H1 (cell line): Measurements from ENCODE around the gene C17orf50. TPM values are rescaled to one million over a fixed set of nuclear protein-coding genes. Genes with fewer than 3 reads are reported as not detected.

ENCODE experiments used
- CTCF ChIA-PET: fragments of 300-600 bp; sonication (Branson Sonifier 250); formaldehyde crosslinking; loops from one replicate; lab custom pipeline; 2021; ENCODE audit not compliant: partially characterized antibody; lab: Charles Lee
- POLR2A ChIA-PET: fragments of 300-600 bp; sonication (Branson Sonifier 250); formaldehyde crosslinking; loops from one replicate; lab custom pipeline; 2021; ENCODE audit warnings: inconsistent platforms; ENCODE audit not compliant: partially characterized antibody; lab: Charles Lee
- DNase-seq, 2 experiments: peaks; one replicate each; pipeline versions ENCODE4 v3.0.0 to v3.0.0-alpha.2; 2010 to 2022; ENCODE audit warnings: low spot score in 2 of 2, low read depth in 1 of 2, mixed read lengths in 1 of 2
- FAIRE-seq: peaks from 2 replicates; lab custom pipeline; 2011; peaks lifted over from hg19 to GRCh38; lab: Jason Lieb, UNC
- H2AFZ ChIP-seq: 2 replicates; pipeline ENCODE4 v1.8.1; 2012; ENCODE audit warnings: low read length, inconsistent platforms
- H2AK5ac ChIP-seq: 2 replicates; pipeline ENCODE4 v1.6.1; 2013; ENCODE audit warnings: low read depth, low read length
- H2BK120ac ChIP-seq: replicated peaks from 2 replicates; pipeline ENCODE3; 2013; ENCODE audit warnings: low read depth, low read length, inconsistent platforms
- H2BK12ac ChIP-seq: 2 replicates; pipeline ENCODE4 v1.6.1; 2013; ENCODE audit warnings: low read depth, low read length
- H2BK15ac ChIP-seq: 2 replicates; pipeline ENCODE4 v1.6.1; 2013; ENCODE audit warnings: low read length
- H2BK20ac ChIP-seq: 2 replicates; pipeline ENCODE4 v1.6.1; 2013; ENCODE audit warnings: low read length
- H2BK5ac ChIP-seq: 2 replicates; pipeline ENCODE4 v1.6.1; 2013; ENCODE audit warnings: low read depth, low read length
- H3K14ac ChIP-seq: 2 replicates; pipeline ENCODE4 v1.6.1; 2013; ENCODE audit warnings: inconsistent platforms; ENCODE audit not compliant: insufficient read length
- H3K18ac ChIP-seq: 2 replicates; pipeline ENCODE4 v1.6.1; 2013; ENCODE audit warnings: low read length; ENCODE audit errors: extremely low read depth
- H3K23ac ChIP-seq: 2 replicates; pipeline ENCODE4 v1.6.1; 2013; ENCODE audit warnings: inconsistent platforms; ENCODE audit not compliant: insufficient read length
- H3K23me2 ChIP-seq: 2 replicates; pipeline ENCODE4 v1.6.1; 2013; ENCODE audit warnings: low read depth, low read length
- H3K27ac ChIP-seq: 2 replicates; pipeline ENCODE4 v1.6.1; 2011; ENCODE audit warnings: low read depth, low read length, inconsistent platforms
- H3K27me3 ChIP-seq, 4 experiments: replicated peaks in 1 of 4; 1 replicate in 1 of 4; 2 replicates in 3 of 4; pipeline versions ENCODE4 v1.6.1 to v1.8.1; 2011 to 2013; ENCODE audit warnings: low read length in 3 of 4, mild to moderate bottlenecking in 3 of 4, inconsistent platforms in 2 of 4, mixed read lengths in 2 of 4, moderate library complexity in 1 of 4; ENCODE audit not compliant: control insufficient read depth in 3 of 4, insufficient read depth in 3 of 4; ENCODE audit errors: extremely low read depth in 1 of 4
- H3K36me3 ChIP-seq, 4 experiments: 2 replicates each; pipeline versions ENCODE4 v1.6.1 to v1.8.1; 2011 to 2013; ENCODE audit warnings: mild to moderate bottlenecking in 4 of 4, low read length in 3 of 4, moderate library complexity in 2 of 4, control low read depth in 1 of 4, inconsistent platforms in 1 of 4; ENCODE audit not compliant: insufficient read depth in 4 of 4, control insufficient read depth in 2 of 4
- H3K4ac ChIP-seq: replicated peaks from 2 replicates; pipeline ENCODE3; 2013; ENCODE audit warnings: low read length, low read depth, mixed read lengths, inconsistent platforms; ENCODE audit not compliant: insufficient read length
- H3K4me1 ChIP-seq, 4 experiments: replicated peaks in 1 of 4; 1 replicate in 1 of 4; 2 replicates in 3 of 4; pipeline versions ENCODE4 v1.6.1 to v1.8.1; 2011 to 2013; ENCODE audit warnings: low read length in 3 of 4, inconsistent platforms in 2 of 4, mixed read lengths in 1 of 4; ENCODE audit not compliant: insufficient read depth in 4 of 4, control insufficient read depth in 3 of 4
- H3K4me2 ChIP-seq, 2 experiments: 2 replicates each; pipeline versions ENCODE4 v1.6.1 to v1.8.1; 2011 to 2013; ENCODE audit warnings: low read depth in 2 of 2, low read length in 2 of 2, control low read depth in 1 of 2, inconsistent platforms in 1 of 2, mild to moderate bottlenecking in 1 of 2; ENCODE audit not compliant: insufficient read depth in 1 of 2
- H3K4me3 ChIP-seq, 4 experiments: fragments of 200-600, 300-600 bp in 1 of 4; sonication (generic), shearing (Covaris generic), sonication (Bioruptor Twin) in 1 of 4; 2 replicates each; pipeline versions ENCODE4 v1.5.1 to v1.8.1; 2011 to 2016; ENCODE audit warnings: low read length in 4 of 4, low read depth in 3 of 4, control low read depth in 2 of 4, inconsistent platforms in 2 of 4, mild to moderate bottlenecking in 2 of 4, mixed read lengths in 1 of 4, moderate library complexity in 1 of 4; ENCODE audit not compliant: insufficient read depth in 2 of 4; ENCODE audit errors: extremely low read depth in 1 of 4
- H3K56ac ChIP-seq: replicated peaks from 2 replicates; pipeline ENCODE3; 2013; ENCODE audit warnings: low read depth, mild to moderate bottlenecking, mixed read lengths, low read length, inconsistent platforms; ENCODE audit not compliant: insufficient read length
- H3K79me1 ChIP-seq: 2 replicates; pipeline ENCODE4 v1.6.1; 2013; ENCODE audit warnings: low read depth, low read length, control low read depth
- H3K79me2 ChIP-seq, 2 experiments: 2 replicates each; pipeline versions ENCODE4 v1.6.1 to v1.8.1; 2012 to 2013; ENCODE audit warnings: low read length in 2 of 2, mild to moderate bottlenecking in 2 of 2, inconsistent platforms in 1 of 2; ENCODE audit not compliant: insufficient read depth in 2 of 2, control insufficient read depth in 1 of 2
- H3K9ac ChIP-seq, 4 experiments: replicated peaks in 1 of 4; 1 replicate in 1 of 4; 2 replicates in 3 of 4; pipeline versions ENCODE4 v1.6.1 to v1.8.1; 2011 to 2013; ENCODE audit warnings: low read depth in 3 of 4, low read length in 3 of 4, control low read depth in 2 of 4, mild to moderate bottlenecking in 2 of 4, moderate library complexity in 2 of 4, inconsistent platforms in 1 of 4; ENCODE audit errors: extremely low read depth in 1 of 4
- H3K9me3 ChIP-seq, 2 experiments: 2 replicates each; pipeline versions ENCODE4 v1.6.1 to v1.8.1; 2012 to 2013; ENCODE audit warnings: mild to moderate bottlenecking in 2 of 2, moderate library complexity in 2 of 2, control low read depth in 1 of 2, inconsistent platforms in 1 of 2, low read depth in 1 of 2, low read length in 1 of 2, mixed read lengths in 1 of 2; ENCODE audit not compliant: insufficient read depth in 2 of 2
- H4K20me1 ChIP-seq, 2 experiments: replicated peaks in 1 of 2; 2 replicates each; pipeline versions ENCODE3 to v1.8.1; 2011 to 2013; ENCODE audit warnings: inconsistent platforms in 2 of 2, low read length in 2 of 2, mild to moderate bottlenecking in 1 of 2; ENCODE audit not compliant: insufficient read depth in 2 of 2, control insufficient read depth in 1 of 2
- H4K5ac ChIP-seq: 2 replicates; pipeline ENCODE4 v1.6.1; 2013; ENCODE audit warnings: low read length, low read depth, mixed read lengths, inconsistent platforms; ENCODE audit not compliant: insufficient read length
- H4K8ac ChIP-seq: 2 replicates; pipeline ENCODE4 v1.8.0; 2013; ENCODE audit warnings: mild to moderate bottlenecking, moderate library complexity, low read length, inconsistent platforms; ENCODE audit not compliant: insufficient read depth; ENCODE audit errors: extremely low read depth
- H4K91ac ChIP-seq: replicated peaks from 2 replicates; pipeline ENCODE3; 2013; ENCODE audit warnings: low read length, mixed read lengths, inconsistent platforms; ENCODE audit not compliant: insufficient read length
- GABPA ChIP-seq: IDR thresholded peaks from 2 replicates; pipeline ENCODE4 v1.6.1; 2011; ENCODE audit warnings: mild to moderate bottlenecking, low read length, moderate library complexity, borderline replicate concordance; ENCODE audit not compliant: insufficient read depth
- WGBS, 2 experiments: shearing (Covaris generic) in 1 of 2; methylation state at CpG; one replicate each; pipeline versions ENCODE4 v1.1.6 to v1.1.7; 2013 to 2015; ENCODE audit warnings: low lambda C conversion rate in 2 of 2, mixed read lengths in 2 of 2, inconsistent platforms in 1 of 2, low coverage in 1 of 2, missing lambda C conversion rate in 1 of 2; ENCODE audit not compliant: insufficient replicate concordance in 2 of 2, insufficient coverage in 1 of 2, insufficient read length in 1 of 2; ENCODE audit errors: extremely low coverage in 1 of 2, missing lambda C conversion rate in 1 of 2; 5-methylcytosine and 5-hydroxymethylcytosine counted together
- polyA plus RNA-seq, 7 experiments: library from polyadenylated mRNA; depleted of rRNA in 3 of 7; stranded (reverse) in 5 of 7; unstranded in 2 of 7; fragments of >200 nt in 5 of 7; fragments of 200-250 nt in 2 of 7; gene quantifications; 1 replicate in 5 of 7; 2 replicates in 1 of 7; 4 replicates in 1 of 7; pipeline versions ENCODE4 v1.2.1 to v1.2.3, GENCODE V29; 2011 to 2013; ENCODE audit warnings: missing spikeins in 2 of 7, mixed read lengths in 2 of 7
- total RNA-seq: library from RNA; stranded (reverse); fragmentation: NEBNext Ultra II Directional; extraction: Animal tissue kit (Norgen Biotek cat#: 25700); gene quantifications from 2 replicates; pipeline ENCODE4 v1.2.1, GENCODE V29; 2021

The C17orf50 gene
- total and polyA plus RNA-seq, 2 of the 8 experiments (the other 6 are each of a cell fraction or from before 2014, with no cell fraction given), result 0.12 TPM; not detected in 1

GRCh38 chr17:35726127-35726952 lies 34.3 kb upstream of the C17orf50 start:
- H4K5ac ChIP-seq, result no peak overlapping the region
- no peak overlapping the region for H2BK12ac ChIP-seq
- DNase-seq, result peak in 1 of 2 experiments; percentile 51
- no peak overlapping the region for H3K4me3 ChIP-seq
- no peak overlapping the region for H3K18ac ChIP-seq
- no peaks in the 10 kb centered on the region for H3K79me2 ChIP-seq
- H3K4me1 ChIP-seq, result peaks cover 3 to 22% (median 7%) of the 10 kb centered on the region in 4 experiments; a peak in 6 of 7 replicates
- no peak overlapping the region for H2BK5ac ChIP-seq
- no peaks in the 10 kb centered on the region for H3K79me1 ChIP-seq
- H3K36me3 ChIP-seq, result peaks cover 0 to 18% (median 10%) of the 10 kb centered on the region in 4 experiments; a peak in 7 of 8 replicates
- TF ChIP-seq GABPA, result no peak
- no peak overlapping the region for H2AK5ac ChIP-seq
- no peak overlapping the region for H3K27ac ChIP-seq
- no peak for FAIRE-seq
- H3K9ac ChIP-seq, result no peak overlapping the region
- H2AFZ ChIP-seq, result no peak overlapping the region
- ChIA-PET POLR2A (interaction anchor here (0.9 to 1.6 kb wide), 3 partner anchors 13 to 23 kb away, joined by 3 to 4 read pairs (median 3); no protein-coding TSS in a partner anchor), CTCF (interaction anchor here (0.6 to 4.4 kb wide), 6 partner anchors 10 to 179 kb away, joined by 3 to 28 read pairs (median 6); no protein-coding TSS in a partner anchor)
- H3K14ac ChIP-seq, result no peak overlapping the region
- WGBS, 2 experiments, result 87% methylated on average over 6 of the region's 6 CpGs; no CpG with 5 or more reads in 1 of the 2 experiments
- H4K20me1 ChIP-seq, result peaks cover 1 to 2% of the 10 kb centered on the region in 2 experiments
- no peak overlapping the region for H2BK120ac ChIP-seq
- no peak overlapping the region for H3K4me2 ChIP-seq
- H3K9me3 ChIP-seq, result no peaks in the 10 kb centered on the region
- no peak overlapping the region for H2BK15ac ChIP-seq
- peaks cover 3% of the 10 kb centered on the region; the same call in 1 of the 2 replicates for H3K23me2 ChIP-seq
- no peak overlapping the region for H3K23ac ChIP-seq
- no peak overlapping the region for H3K56ac ChIP-seq
- no peak overlapping the region for H3K4ac ChIP-seq
- H4K91ac ChIP-seq, result no peak overlapping the region
- H2BK20ac ChIP-seq, result no peak overlapping the region
- H3K27me3 ChIP-seq, result peaks cover 0 to 2% (median 1%) of the 10 kb centered on the region in 4 experiments; a peak in 3 of 7 replicates
- no peak overlapping the region for H4K8ac ChIP-seq
